Measurements from ENCODE around the gene RFWD3. TPM values are rescaled to one million over a fixed set of nuclear protein-coding genes. Genes with fewer than 3 reads are reported as not detected.

RFWD3 gene
- total and polyA plus RNA-seq, 2 of the 13 experiments (the other 11 are each of a cell fraction or from before 2014, with no cell fraction given), result 23.4 to 62.6 TPM

- no peak for TF ChIP-seq AHDC1 (CRISPR knock-in tag; IDR thresholded peaks at IDR 0.05; ENCODE audit: borderline replicate concordance)
- no peak for TF ChIP-seq MNT (IDR thresholded peaks at IDR 0.05)
- TF ChIP-seq ZNF850 (CRISPR knock-in tag; conservative IDR thresholded peaks at IDR 0.05), result no peak
- TF ChIP-seq RFXANK (CRISPR knock-in tag; IDR thresholded peaks at IDR 0.05), result no peak
- TF ChIP-seq, protein P1, sequence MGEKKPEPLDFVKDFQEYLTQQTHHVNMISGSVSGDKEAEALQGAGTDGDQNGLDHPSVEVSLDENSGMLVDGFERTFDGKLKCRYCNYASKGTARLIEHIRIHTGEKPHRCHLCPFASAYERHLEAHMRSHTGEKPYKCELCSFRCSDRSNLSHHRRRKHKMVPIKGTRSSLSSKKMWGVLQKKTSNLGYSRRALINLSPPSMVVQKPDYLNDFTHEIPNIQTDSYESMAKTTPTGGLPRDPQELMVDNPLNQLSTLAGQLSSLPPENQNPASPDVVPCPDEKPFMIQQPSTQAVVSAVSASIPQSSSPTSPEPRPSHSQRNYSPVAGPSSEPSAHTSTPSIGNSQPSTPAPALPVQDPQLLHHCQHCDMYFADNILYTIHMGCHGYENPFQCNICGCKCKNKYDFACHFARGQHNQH (CRISPR knock-in tag; IDR thresholded peaks at IDR 0.05), result no peak
- no peak for TF ChIP-seq HIVEP1 (CRISPR knock-in tag; IDR thresholded peaks at IDR 0.05)
- TF ChIP-seq ZNF484 (CRISPR knock-in tag; IDR thresholded peaks at IDR 0.05; ENCODE audit: borderline replicate concordance, low read depth), result no peak
These were observed 57.7 kb downstream of the RFWD3 start (continued) for GRCh38 chr16:74608944-74609343.

Data from HepG2 (cell line).